GM23338 (cell line): ENCODE results near the gene CYSRT1. TPM values are rescaled to one million over a fixed set of nuclear protein-coding genes. Genes with fewer than 3 reads are reported as not detected.

Experiments
- ATAC-seq: fragments of 200-7000 bp; cut with Tn5 transposase; 3 replicates; pipeline ENCODE4 v1.9.1; 2020
- DNase-seq: peaks from one replicate; pipeline ENCODE4 v3.0.0-alpha.2; 2015; ENCODE audit warnings: low spot score
- H2AFZ ChIP-seq: fragments of 200-600 bp; sonication (generic); 2 replicates; pipeline ENCODE4 v1.8.0; 2016; ENCODE audit warnings: antibody characterized with exemption, mild to moderate bottlenecking, moderate library complexity
- H3F3A ChIP-seq: fragments of 200-600 bp; sonication (generic); replicated peaks from 2 replicates; pipeline ENCODE4 v1.8.0; 2017; ENCODE audit warnings: antibody characterized with exemption, mixed run types, low read depth
- H3K27ac ChIP-seq: fragments of 200-600 bp; sonication (generic); 2 replicates; pipeline ENCODE4 v1.6.1; 2016; ENCODE audit warnings: low read depth
- H3K27me3 ChIP-seq: fragments of 200-600 bp; sonication (generic); 2 replicates; pipeline ENCODE4 v1.8.0; 2016; ENCODE audit warnings: mild to moderate bottlenecking, mixed run types, moderate library complexity; ENCODE audit not compliant: insufficient read depth
- H3K36me3 ChIP-seq: fragments of 200-600 bp; sonication (generic); 2 replicates; pipeline ENCODE4 v1.8.0; 2016; ENCODE audit warnings: mild to moderate bottlenecking; ENCODE audit not compliant: insufficient read depth
- H3K4me1 ChIP-seq: fragments of 200-600 bp; sonication (generic); 2 replicates; pipeline ENCODE4 v1.8.0; 2016; ENCODE audit warnings: mild to moderate bottlenecking, moderate library complexity; ENCODE audit not compliant: insufficient read depth
- H3K4me2 ChIP-seq: fragments of 200-600 bp; sonication (generic); 2 replicates; pipeline ENCODE4 v1.7.1; 2017; ENCODE audit warnings: mixed run types
- H3K4me3 ChIP-seq: fragments of 200-600 bp; sonication (generic); 2 replicates; pipeline ENCODE4 v1.6.1; 2016; ENCODE audit warnings: mixed run types
- H3K79me2 ChIP-seq: fragments of 200-600 bp; sonication (generic); replicated peaks from 2 replicates; pipeline ENCODE4 v1.8.0; 2017; ENCODE audit warnings: mild to moderate bottlenecking; ENCODE audit not compliant: insufficient read depth
- H3K9me2 ChIP-seq: fragments of 200-600 bp; sonication (generic); 2 replicates; pipeline ENCODE4 v1.8.0; 2017; ENCODE audit not compliant: insufficient read depth
- H4K20me1 ChIP-seq: fragments of 200-600 bp; sonication (generic); replicated peaks from 2 replicates; pipeline ENCODE4 v1.8.0; 2017; ENCODE audit warnings: mild to moderate bottlenecking; ENCODE audit not compliant: insufficient read depth
- H3K27ac Mint-ChIP-seq: 2 replicates; pipeline ENCODE4 v1.8.0; 2020; ENCODE audit warnings: inconsistent platforms, mild to moderate bottlenecking, moderate library complexity, mixed read lengths
- H3K27me3 Mint-ChIP-seq: 3 replicates; pipeline ENCODE4 v1.8.0; 2022; ENCODE audit warnings: low read depth, mild to moderate bottlenecking, moderate library complexity, mixed read lengths, inconsistent platforms; ENCODE audit not compliant: insufficient read depth, poor library complexity
- H3K36me3 Mint-ChIP-seq: 3 replicates; pipeline ENCODE4 v1.8.0; 2021; ENCODE audit warnings: low read depth, mild to moderate bottlenecking, inconsistent platforms, moderate library complexity, mixed read lengths
- H3K4me1 Mint-ChIP-seq: 3 replicates; pipeline ENCODE4 v1.8.0; 2020; ENCODE audit warnings: mild to moderate bottlenecking, inconsistent platforms, mixed read lengths
- H3K4me3 Mint-ChIP-seq: 3 replicates; pipeline ENCODE4 v1.8.0; 2021; ENCODE audit warnings: moderate library complexity, mild to moderate bottlenecking, inconsistent platforms, mixed read lengths
- H3K9me3 Mint-ChIP-seq: 3 replicates; pipeline ENCODE4 v1.8.0; 2020; ENCODE audit warnings: moderate library complexity, mild to moderate bottlenecking, inconsistent platforms, mixed read lengths
- EZH2phosphoT487 ChIP-seq: fragments of 200-600 bp; sonication (generic); IDR thresholded peaks from one replicate; pipeline ENCODE4 v1.8.1; 2018; ENCODE audit warnings: antibody characterized with exemption; ENCODE audit not compliant: unreplicated experiment
- JUNB ChIP-seq: IDR thresholded peaks from one replicate; pipeline ENCODE4 v1.6.1; 2016; ENCODE audit warnings: antibody characterized with exemption; ENCODE audit not compliant: unreplicated experiment
- NANOG ChIP-seq: IDR thresholded peaks from 2 replicates; pipeline ENCODE4 v1.6.1; 2016; ENCODE audit warnings: antibody characterized with exemption, borderline replicate concordance
- STAT1 ChIP-seq: IDR thresholded peaks from one replicate; pipeline ENCODE4 v1.6.1; 2016; ENCODE audit warnings: antibody characterized with exemption; ENCODE audit not compliant: unreplicated experiment
- ZNF114 ChIP-seq: fragments of 250-450 bp; sonication (Bioruptor Pico); IDR thresholded peaks from 2 replicates; pipeline ENCODE4 v1.5.0; 2020; ENCODE audit warnings: mild to moderate bottlenecking, moderate library complexity
- ZNF462 ChIP-seq: fragments of 250-450 bp; sonication (Bioruptor Pico); IDR thresholded peaks from 2 replicates; pipeline ENCODE4 v1.5.0; 2020; ENCODE audit warnings: mild to moderate bottlenecking, moderate library complexity
- polyA plus RNA-seq: library from polyadenylated mRNA; unstranded; fragments of >200 nt; fragmentation: Nextera tagmentation; extraction: Ambion mirVana; gene quantifications from 2 replicates; pipeline ENCODE4 v1.2.1, GENCODE V29; 2016
- total RNA-seq: library from RNA; depleted of rRNA; stranded (reverse); fragments of >200 nt; shearing (Covaris generic); gene quantifications from 2 replicates; pipeline ENCODE4 v1.2.3, GENCODE V29; 2014

Gene CYSRT1
- total and polyA plus RNA-seq, 2 experiments from 2014 or later, result 2.0 to 3.2 TPM

- no peak for TF ChIP-seq ZNF462 (CRISPR knock-in tag)
- no peak for TF ChIP-seq ZNF114 (CRISPR knock-in tag)
- no peak for TF ChIP-seq STAT1
- TF ChIP-seq JUNB, result no peak
- TF ChIP-seq EZH2phosphoT487, result no peak
Measured at GRCh38 chr9:137266585-137267453, 41.8 kb downstream of the CYSRT1 start (continued).

GRCh38 chr9:137267933-137268355 lies 43.0 kb downstream of the CYSRT1 start:
- no peaks in the 10 kb centered on the region for H3K4me1 ChIP-seq
- no peak for DNase-seq
- no peak overlapping the region for H3K4me2 ChIP-seq
- Mint-ChIP-seq H3K36me3 (peaks cover 36% of the 10 kb centered on the region), H3K9me3 (no peaks in the 10 kb centered on the region), H3K27ac (peak overlapping the region; percentile 62; the same call in 1 of the 2 replicates), H3K4me1 (peaks cover under 1% of the 10 kb centered on the region), H3K4me3 (no peak overlapping the region), H3K27me3 (peaks cover 16% of the 10 kb centered on the region)
- H3K4me3 ChIP-seq, result no peak overlapping the region
- no peak overlapping the region for H3K27ac ChIP-seq
- H3K79me2 ChIP-seq, result no peaks in the 10 kb centered on the region
- ATAC-seq, result no peak
- H3K36me3 ChIP-seq, result peaks cover 10% of the 10 kb centered on the region; the same call in 1 of the 2 replicates
- no peaks in the 10 kb centered on the region for H3F3A ChIP-seq
- no peaks in the 10 kb centered on the region for H3K27me3 ChIP-seq
- H2AFZ ChIP-seq, result no peak overlapping the region
- H4K20me1 ChIP-seq, result 0 out of 2 replicates have a peak, but pooled peaks cover 9% of the 10 kb centered on the region
- H3K9me2 ChIP-seq, result no peaks in the 10 kb centered on the region
- no peak for TF ChIP-seq JUNB
- TF ChIP-seq NANOG, result no peak
- no peak for TF ChIP-seq ZNF462 (CRISPR knock-in tag)
